ENCODE measurements around the gene SYTL4. TPM values are rescaled to one million over a fixed set of nuclear protein-coding genes. Genes with fewer than 3 reads are reported as not detected.

Gene SYTL4
- total RNA-seq, 3 donors from 2014 or later (not counting 1 experiment from before 2014, with no cell fraction given), result 0.30 to 0.85 TPM; not detected in 1

- DNase-seq (no peak), ATAC-seq (no peak)
- H3K27me3 ChIP-seq (ENCODE audit: control insufficient read depth, insufficient read depth, low read length), result no peaks in the 10 kb centered on the region
- H3K9me3 ChIP-seq (ENCODE audit: control insufficient read depth, insufficient read depth, low read length), result no peaks in the 10 kb centered on the region
- no peak overlapping the region for H3K27ac ChIP-seq (ENCODE audit: low read length)
- intact Hi-C loops (cut with micrococcal nuclease), result no loop called here
- no peaks in the 10 kb centered on the region for H3K4me1 Mint-ChIP-seq
- H3K36me3 ChIP-seq (ENCODE audit: control insufficient read depth, insufficient read depth, low read length), result no peaks in the 10 kb centered on the region
- H3K4me3 ChIP-seq (ENCODE audit: low read length), result no peak overlapping the region
- H3K9me3 Mint-ChIP-seq, result no peaks in the 10 kb centered on the region
- H3K27ac Mint-ChIP-seq, result no peak overlapping the region
- 86% methylated on average over 2 of the region's 2 CpGs for WGBS (ENCODE audit: insufficient coverage)
- no peak overlapping the region for H3K4me3 Mint-ChIP-seq
- no peak for TF ChIP-seq CTCF (IDR thresholded peaks at IDR 0.05)
- no peaks in the 10 kb centered on the region for H3K4me1 ChIP-seq (ENCODE audit: control insufficient read depth, insufficient read depth, low read length)
- H3K27me3 Mint-ChIP-seq (ENCODE audit: low read depth in 2 of 2), result peaks cover 3 to 35% of the 10 kb centered on the region in 2 donors
- no peaks in the 10 kb centered on the region for H3K36me3 Mint-ChIP-seq
Observed at GRCh38 chrX:100748108-100748507, 16.2 kb upstream of the SYTL4 start.

DNA sequence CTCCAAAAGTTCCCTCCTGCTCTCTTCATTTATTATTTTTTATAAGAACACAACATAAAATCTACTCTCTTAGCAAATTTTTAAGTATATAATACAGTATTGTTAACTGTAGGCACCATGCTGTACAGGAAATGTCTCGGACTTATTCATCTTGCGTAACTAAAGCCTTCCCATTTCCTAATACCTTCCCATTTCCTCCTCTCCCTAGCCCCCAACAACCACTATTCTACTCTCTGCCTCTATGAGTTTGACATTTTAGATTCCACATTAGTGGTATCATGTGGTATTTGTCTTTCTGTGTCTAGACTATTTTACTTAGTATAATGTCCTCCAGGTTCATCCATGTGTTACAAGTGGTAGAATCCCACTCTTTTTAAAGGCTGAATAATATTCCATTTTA lies 15.8 kb upstream of the SYTL4 start:
- H3K4me1 ChIP-seq (ENCODE audit: control insufficient read depth, insufficient read depth, low read length), result no peaks in the 10 kb centered on the region
- no peak overlapping the region for H3K27ac Mint-ChIP-seq
- no peak for TF ChIP-seq CTCF (IDR thresholded peaks at IDR 0.05)
- no peaks in the 10 kb centered on the region for H3K9me3 Mint-ChIP-seq
- peaks cover 3 to 35% of the 10 kb centered on the region in 2 donors for H3K27me3 Mint-ChIP-seq (ENCODE audit: low read depth in 2 of 2)
- no peak overlapping the region for H3K27ac ChIP-seq (ENCODE audit: low read length)
- DNase-seq (no peak), ATAC-seq (no peak)
- H3K9me3 ChIP-seq (ENCODE audit: control insufficient read depth, insufficient read depth, low read length), result no peaks in the 10 kb centered on the region
- no peaks in the 10 kb centered on the region for H3K27me3 ChIP-seq (ENCODE audit: control insufficient read depth, insufficient read depth, low read length)
- WGBS (ENCODE audit: insufficient coverage), result 79% methylated on average over 2 of the region's 2 CpGs
- no peaks in the 10 kb centered on the region for H3K36me3 ChIP-seq (ENCODE audit: control insufficient read depth, insufficient read depth, low read length)
- intact Hi-C loops (cut with micrococcal nuclease), result no loop called here
- no peak overlapping the region for H3K4me3 ChIP-seq (ENCODE audit: low read length)
- no peak overlapping the region for H3K4me3 Mint-ChIP-seq
- H3K36me3 Mint-ChIP-seq, result no peaks in the 10 kb centered on the region
- no peaks in the 10 kb centered on the region for H3K4me1 Mint-ChIP-seq

DNA sequence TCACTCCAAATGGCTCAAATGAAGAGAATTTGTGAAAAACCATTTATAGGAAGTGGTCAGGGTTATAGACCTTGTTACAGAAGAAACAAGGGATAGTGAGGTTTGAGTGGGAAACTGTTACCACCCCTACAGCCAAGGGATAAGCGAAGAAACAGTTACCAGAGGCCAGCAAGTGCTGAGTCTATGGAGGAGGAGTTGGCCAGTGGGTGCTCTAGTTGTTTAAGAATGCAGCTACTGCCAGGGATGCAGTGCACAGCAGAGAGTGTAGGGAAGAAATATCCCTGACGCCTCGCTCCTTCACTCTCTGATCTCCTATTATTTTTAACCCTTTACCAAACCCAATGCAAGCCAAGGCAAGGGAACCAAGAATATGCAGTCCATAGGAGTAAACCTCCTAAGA lies 15.2 kb upstream of the SYTL4 start:
- H3K36me3 Mint-ChIP-seq, result no peaks in the 10 kb centered on the region
- H3K4me1 Mint-ChIP-seq, result no peaks in the 10 kb centered on the region
- intact Hi-C loops (cut with micrococcal nuclease), result no loop called here
- no peaks in the 10 kb centered on the region for H3K4me1 ChIP-seq (ENCODE audit: control insufficient read depth, insufficient read depth, low read length)
- ATAC-seq (no peak), DNase-seq (no peak)
- H3K27me3 Mint-ChIP-seq (ENCODE audit: low read depth in 2 of 2), result peaks cover 3 to 35% of the 10 kb centered on the region in 2 donors
- H3K27ac Mint-ChIP-seq, result no peak overlapping the region
- H3K36me3 ChIP-seq (ENCODE audit: control insufficient read depth, insufficient read depth, low read length), result no peaks in the 10 kb centered on the region
- H3K27ac ChIP-seq (ENCODE audit: low read length), result no peak overlapping the region
- no peak overlapping the region for H3K4me3 ChIP-seq (ENCODE audit: low read length)
- H3K27me3 ChIP-seq (ENCODE audit: control insufficient read depth, insufficient read depth, low read length), result no peaks in the 10 kb centered on the region
- H3K4me3 Mint-ChIP-seq, result no peak overlapping the region
- no peak for TF ChIP-seq CTCF (IDR thresholded peaks at IDR 0.05)
- H3K9me3 ChIP-seq (ENCODE audit: control insufficient read depth, insufficient read depth, low read length), result no peaks in the 10 kb centered on the region
- H3K9me3 Mint-ChIP-seq, result no peaks in the 10 kb centered on the region
- 33% methylated on average over 1 of the region's 3 CpGs for WGBS (ENCODE audit: insufficient coverage)

- Mint-ChIP-seq H3K9me3 (no peaks in the 10 kb centered on the region), H3K36me3 (no peaks in the 10 kb centered on the region), H3K27me3 (ENCODE audit: low read depth in 2 of 2) (peaks cover 3 to 25% of the 10 kb centered on the region in 2 donors), H3K27ac (no peak overlapping the region), H3K4me1 (no peaks in the 10 kb centered on the region), H3K4me3 (no peak overlapping the region)
- H3K4me1 ChIP-seq (ENCODE audit: control insufficient read depth, insufficient read depth, low read length), result no peaks in the 10 kb centered on the region
- H3K4me3 ChIP-seq (ENCODE audit: low read length), result no peak overlapping the region
- no peaks in the 10 kb centered on the region for H3K27me3 ChIP-seq (ENCODE audit: control insufficient read depth, insufficient read depth, low read length)
- TF ChIP-seq CTCF (IDR thresholded peaks at IDR 0.05), result no peak
- ATAC-seq, result no peak
- intact Hi-C loops (cut with micrococcal nuclease), result no loop called here
- 89% methylated on average over 5 of the region's 7 CpGs for WGBS (ENCODE audit: insufficient coverage)
- H3K27ac ChIP-seq (ENCODE audit: low read length), result no peak overlapping the region
- H3K36me3 ChIP-seq (ENCODE audit: control insufficient read depth, insufficient read depth, low read length), result no peaks in the 10 kb centered on the region
- H3K9me3 ChIP-seq (ENCODE audit: control insufficient read depth, insufficient read depth, low read length), result no peaks in the 10 kb centered on the region
- DNase-seq, result no peak
Observed at GRCh38 chrX:100745806-100746537, 14.1 kb upstream of the SYTL4 start.
